Activated T-helper 1 cell treated with Interleukin-2 at 50 U/mL for 16 hours (primary cell): ENCODE results near the gene CREB5.
"Not testable (repeated sequence)": the region's sequence is repeated elsewhere in the genome, so short reads cannot be mapped to it uniquely, and the experiment has no call there.

Source experiments
- DNase-seq: peaks from one replicate; pipeline ENCODE4 v3.0.0-alpha.2; 2020; ENCODE audit warnings: low read depth

CREB5 gene

GRCh38 chr7:28611399-28611897 lies 199.1 kb downstream of the CREB5 start:
- DNase-seq = not testable (repeated sequence)

DNA sequence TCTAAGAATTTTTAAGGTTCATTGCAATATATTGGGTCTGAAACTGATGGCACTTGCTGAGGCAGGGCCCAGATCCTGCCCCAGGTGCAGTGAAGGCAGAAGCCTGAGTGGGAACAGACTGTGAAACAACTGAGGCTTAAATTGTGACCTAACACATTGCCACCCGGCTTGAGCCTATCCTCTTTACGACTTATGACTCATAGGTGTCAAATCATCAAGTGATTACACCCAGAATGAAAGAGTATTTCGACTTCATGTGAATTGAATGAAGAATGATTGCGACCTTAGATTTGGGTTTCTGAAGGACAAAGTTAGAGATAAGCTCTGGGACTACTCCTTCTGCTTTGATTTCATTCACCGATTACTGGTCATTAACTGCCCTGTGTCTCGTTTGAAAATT lies 200.9 kb downstream of the CREB5 start:
- no peak for DNase-seq

DNA sequence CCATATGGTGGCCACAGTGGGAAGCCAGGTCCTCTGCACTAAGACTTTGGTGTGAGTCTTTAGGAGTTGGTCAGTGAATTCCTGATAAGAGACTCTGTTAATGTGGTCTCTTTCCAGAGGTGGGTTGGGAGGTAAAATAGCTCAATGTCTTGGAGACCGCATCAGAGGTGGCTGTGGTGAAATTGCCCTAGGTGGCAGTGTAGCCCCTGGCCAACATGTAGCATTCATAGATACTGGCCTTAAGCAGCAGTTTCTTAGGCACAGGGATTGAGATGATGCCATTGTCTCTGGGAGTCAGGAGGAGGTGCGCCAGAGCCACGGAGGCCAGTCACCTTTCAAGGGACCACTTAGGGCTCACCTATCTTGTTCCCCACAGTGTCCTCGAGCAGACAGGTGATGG lies 202.8 kb downstream of the CREB5 start:
- DNase-seq = no peak

DNA sequence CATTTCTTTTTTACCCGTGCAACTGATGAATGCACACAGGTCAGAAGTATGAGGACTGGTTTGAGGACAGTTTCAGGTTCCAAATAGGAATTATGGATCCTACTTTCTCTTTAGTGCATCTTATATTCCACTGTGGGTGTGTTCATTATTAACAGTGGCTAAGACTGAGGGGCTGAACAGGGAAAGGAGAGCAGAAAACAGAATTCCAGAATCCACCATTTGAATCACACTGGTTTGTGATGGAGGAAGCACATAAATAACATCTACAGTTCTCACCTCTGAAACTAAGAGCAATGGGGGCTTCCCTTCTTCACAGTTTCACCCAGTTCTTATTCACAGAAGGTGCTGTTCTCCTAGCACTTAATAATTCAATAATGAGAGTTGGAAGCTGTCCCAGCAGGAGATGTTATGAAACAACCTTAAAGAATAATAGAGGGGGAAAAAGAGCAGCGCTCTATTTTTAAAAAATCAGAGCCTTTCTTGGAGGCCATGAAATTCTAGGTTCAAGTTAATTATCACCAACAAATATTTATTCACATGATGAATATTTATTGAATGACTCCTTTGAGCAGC lies 205.1 kb downstream of the CREB5 start:
- DNase-seq = no peak

GRCh38 chr7:28618383-28618782 lies 206.1 kb downstream of the CREB5 start:
- no peak for DNase-seq

GRCh38 chr7:28619256-28619655 lies 206.9 kb downstream of the CREB5 start:
- no peak for DNase-seq

DNA sequence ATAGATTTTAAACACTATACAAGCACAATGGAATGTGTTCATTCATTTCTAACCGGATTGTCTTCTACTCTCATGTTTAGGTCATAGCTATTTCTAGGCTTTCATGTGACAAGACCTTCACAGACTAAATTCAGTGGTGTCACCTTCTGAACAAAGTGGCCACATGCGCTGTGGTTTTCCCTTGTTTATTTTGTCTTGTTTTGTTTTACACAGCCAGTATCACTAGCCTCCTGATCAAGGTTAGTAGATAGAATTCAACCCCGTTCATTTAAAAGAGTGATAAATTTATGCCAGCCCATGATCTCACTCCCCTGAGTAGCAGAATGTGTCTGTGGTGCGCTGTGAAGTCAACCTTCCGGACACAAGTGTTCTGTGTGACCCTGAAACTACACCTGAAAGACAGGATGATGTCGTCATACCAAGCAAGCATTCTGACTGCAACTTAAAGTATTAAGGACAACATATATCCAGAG lies 209.1 kb downstream of the CREB5 start:
- DNase-seq = no peak

GRCh38 chr7:28623105-28623730 lies 210.9 kb downstream of the CREB5 start:
- DNase-seq = no peak

- no peak for DNase-seq
These were observed 211.5 kb downstream of the CREB5 start for GRCh38 chr7:28623863-28624262.

GRCh38 chr7:28625432-28625831 lies 213.1 kb downstream of the CREB5 start:
- no peak for DNase-seq

- DNase-seq = no peak
These were observed 213.9 kb downstream of the CREB5 start for GRCh38 chr7:28626221-28626620.

- DNase-seq = no peak
These were observed 214.4 kb downstream of the CREB5 start for GRCh38 chr7:28626624-28627262.

- no peak for DNase-seq
These were observed 214.9 kb downstream of the CREB5 start for GRCh38 chr7:28627263-28627653.

DNA sequence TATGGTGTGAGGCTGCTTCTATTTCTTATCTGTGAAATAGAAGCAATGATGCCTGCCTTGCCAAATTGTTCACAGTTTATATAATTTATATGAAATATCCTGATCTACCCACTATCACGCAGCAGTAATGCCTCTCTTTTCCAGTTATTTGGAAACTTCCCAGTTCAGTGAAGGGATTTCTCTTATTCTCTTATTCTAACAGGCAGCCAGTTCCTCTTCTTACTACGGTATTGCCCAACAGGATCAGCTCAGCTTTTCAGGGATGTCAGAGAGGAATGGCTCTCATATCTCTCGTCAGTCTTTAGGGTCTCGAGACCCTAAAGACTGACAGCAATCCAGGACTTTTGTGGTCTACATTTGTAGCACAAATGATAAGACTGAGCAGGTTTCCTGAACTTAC lies 215.6 kb downstream of the CREB5 start:
- DNase-seq = no peak

- no peak for DNase-seq
These were observed 217.0 kb downstream of the CREB5 start for GRCh38 chr7:28629216-28629842.

DNA sequence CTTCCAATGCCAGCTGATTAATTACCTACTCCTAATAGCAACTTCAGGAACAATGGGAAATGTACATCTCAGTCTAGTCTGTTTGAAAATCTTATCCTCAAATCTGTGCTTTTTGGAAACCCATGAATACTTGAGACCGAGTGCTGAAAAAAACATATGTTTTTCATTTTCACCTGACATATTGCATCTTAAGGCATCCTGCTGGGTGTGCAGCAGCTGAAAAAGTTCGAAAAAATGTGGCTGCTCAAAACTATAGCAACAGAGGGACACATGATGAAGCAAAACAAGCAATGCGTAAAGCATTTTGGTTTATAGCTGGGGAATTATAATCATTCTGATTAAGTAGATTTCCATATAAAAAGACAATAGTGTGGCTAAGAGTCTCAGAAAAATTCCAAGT lies 218.0 kb downstream of the CREB5 start:
- no peak for DNase-seq

GRCh38 chr7:28631995-28632394 lies 219.7 kb downstream of the CREB5 start:
- no peak for DNase-seq

- DNase-seq = no peak
These were observed 226.6 kb downstream of the CREB5 start for GRCh38 chr7:28638914-28639313.

GRCh38 chr7:28640001-28640400 lies 227.7 kb downstream of the CREB5 start:
- no peak for DNase-seq

- DNase-seq = no peak
These were observed 229.6 kb downstream of the CREB5 start for GRCh38 chr7:28641752-28642545.

- no peak for DNase-seq
These were observed 230.9 kb downstream of the CREB5 start for GRCh38 chr7:28643188-28643569.
